ENCODE results near the gene GRIP2.

The GRIP2 gene

DNA sequence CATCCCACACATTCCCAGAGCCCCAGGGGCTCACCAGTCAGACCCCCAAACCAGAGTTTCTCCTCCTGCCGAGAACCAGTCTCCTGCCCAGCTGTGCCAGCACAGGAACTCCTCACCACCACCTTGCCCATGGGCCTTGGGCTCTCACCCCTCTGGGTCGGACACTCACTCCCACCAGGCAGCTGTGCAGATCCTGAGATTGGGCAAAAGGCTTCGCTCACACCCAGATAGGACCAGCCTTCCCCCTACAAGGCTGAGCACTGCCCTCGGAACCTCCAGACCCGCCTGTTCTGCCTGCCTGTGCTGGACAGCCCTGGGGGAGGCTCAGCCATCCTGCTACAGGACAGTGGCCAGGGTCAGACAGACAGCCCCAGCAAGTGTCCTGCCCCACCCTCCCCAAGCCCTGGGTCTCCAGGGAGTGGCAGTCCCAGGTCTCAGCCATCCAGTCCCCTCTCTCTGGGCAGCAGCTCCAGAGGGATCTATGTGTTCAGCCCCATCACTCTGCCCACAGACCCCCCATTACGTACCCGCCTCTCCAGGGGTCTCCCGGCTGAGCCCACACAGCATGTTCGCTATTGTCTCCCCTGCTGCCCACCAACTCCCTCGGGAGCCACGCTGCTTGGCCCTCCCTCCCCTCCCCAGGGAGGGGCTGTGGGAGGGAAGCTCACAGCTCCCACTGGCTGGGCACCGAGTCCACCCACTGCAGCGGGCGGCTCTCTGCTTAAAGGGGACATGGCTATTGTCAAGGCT is at the start of gene GRIP2:
GRIP2 (minus strand) TSS at position 601 of the 750 bp plus-strand sequence; CDS start at position 567, 34 bp downstream.
- TF ChIP-seq, protein P1, sequence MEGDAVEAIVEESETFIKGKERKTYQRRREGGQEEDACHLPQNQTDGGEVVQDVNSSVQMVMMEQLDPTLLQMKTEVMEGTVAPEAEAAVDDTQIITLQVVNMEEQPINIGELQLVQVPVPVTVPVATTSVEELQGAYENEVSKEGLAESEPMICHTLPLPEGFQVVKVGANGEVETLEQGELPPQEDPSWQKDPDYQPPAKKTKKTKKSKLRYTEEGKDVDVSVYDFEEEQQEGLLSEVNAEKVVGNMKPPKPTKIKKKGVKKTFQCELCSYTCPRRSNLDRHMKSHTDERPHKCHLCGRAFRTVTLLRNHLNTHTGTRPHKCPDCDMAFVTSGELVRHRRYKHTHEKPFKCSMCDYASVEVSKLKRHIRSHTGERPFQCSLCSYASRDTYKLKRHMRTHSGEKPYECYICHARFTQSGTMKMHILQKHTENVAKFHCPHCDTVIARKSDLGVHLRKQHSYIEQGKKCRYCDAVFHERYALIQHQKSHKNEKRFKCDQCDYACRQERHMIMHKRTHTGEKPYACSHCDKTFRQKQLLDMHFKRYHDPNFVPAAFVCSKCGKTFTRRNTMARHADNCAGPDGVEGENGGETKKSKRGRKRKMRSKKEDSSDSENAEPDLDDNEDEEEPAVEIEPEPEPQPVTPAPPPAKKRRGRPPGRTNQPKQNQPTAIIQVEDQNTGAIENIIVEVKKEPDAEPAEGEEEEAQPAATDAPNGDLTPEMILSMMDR (conservative IDR thresholded peaks at IDR 0.05; ENCODE audit: low read length), result no peak

DNA sequence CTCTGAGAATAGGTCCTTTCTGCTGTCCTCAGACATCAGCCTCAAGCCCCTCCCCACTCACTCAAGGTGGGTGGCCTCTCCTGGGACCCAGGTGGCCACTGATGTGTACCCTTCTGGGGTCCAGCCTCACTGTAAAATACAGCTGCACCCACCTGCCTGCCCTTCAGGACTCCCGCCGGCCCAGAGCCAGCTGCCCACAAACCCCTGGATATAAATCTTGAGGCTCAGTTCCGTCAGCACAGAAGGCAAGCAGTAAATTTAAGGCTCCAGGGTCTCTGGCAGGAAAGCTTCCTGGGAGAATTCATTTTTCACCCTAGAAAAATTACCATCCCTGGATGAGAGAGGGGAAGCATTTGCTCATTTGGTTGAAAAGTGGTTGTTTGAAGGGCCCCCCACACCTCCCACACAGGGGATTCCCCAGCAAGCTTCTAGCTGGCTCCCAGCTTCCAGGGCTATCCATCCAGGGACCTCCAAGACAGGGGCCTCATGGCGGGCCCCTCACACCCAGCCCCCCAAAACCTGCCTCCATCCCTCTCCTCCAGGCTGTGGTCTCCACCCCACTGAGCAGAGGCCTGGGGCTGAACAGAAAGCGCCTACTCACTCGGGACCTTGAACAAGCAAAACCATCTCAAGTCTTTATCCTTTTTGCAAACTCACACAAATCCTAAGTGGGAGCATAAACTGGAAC is 48.4 kb upstream of the GRIP2 start:
- DNase-seq (ENCODE audit: low read depth), result no peak
- no peak overlapping the region for H3K4me3 ChIP-seq (ENCODE audit: low read length)
- TF ChIP-seq, protein P1 (conservative IDR thresholded peaks at IDR 0.05; ENCODE audit: low read length), result no peak

More for the DNA sequence above, at the start of gene GRIP2:
- no peak for DNase-seq (ENCODE audit: low read depth)
- no peak within 1 kb of the TSS for H3K4me3 ChIP-seq (ENCODE audit: low read length)

DNA sequence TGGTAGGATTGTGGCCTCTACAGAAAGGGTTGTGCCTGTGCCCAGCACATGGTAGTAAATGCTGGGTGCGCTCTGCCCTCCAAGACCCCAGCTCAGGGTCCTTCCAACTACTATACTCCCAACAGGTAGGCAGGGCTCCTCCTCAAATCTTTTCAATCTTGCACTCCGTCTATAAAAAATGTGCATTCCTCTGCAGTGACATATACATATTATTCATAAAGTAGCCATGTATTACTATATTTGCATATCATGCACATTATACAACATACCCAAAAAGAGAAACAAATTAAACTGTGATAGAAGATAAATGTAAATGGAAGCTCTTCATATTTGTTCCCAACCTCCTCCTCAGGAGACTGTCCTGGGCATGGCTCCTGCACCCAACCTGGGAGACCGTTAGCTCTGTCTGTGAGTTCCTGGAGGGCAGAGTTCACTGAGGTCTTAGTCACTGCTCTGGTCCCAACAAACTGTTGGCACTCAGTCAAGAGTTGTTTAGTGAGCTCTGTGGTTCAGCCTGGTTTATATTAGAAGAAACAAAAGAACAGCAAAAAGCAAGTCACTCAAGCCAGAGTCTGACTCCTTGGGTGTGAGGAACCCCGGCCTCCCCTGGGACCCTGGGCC is 47.7 kb upstream of the GRIP2 start:
- peak; percentile 53 for DNase-seq (ENCODE audit: low read depth)
- no peak overlapping the region for H3K4me3 ChIP-seq (ENCODE audit: low read length)
- TF ChIP-seq, protein P1 (conservative IDR thresholded peaks at IDR 0.05; ENCODE audit: low read length), result no peak

DNA sequence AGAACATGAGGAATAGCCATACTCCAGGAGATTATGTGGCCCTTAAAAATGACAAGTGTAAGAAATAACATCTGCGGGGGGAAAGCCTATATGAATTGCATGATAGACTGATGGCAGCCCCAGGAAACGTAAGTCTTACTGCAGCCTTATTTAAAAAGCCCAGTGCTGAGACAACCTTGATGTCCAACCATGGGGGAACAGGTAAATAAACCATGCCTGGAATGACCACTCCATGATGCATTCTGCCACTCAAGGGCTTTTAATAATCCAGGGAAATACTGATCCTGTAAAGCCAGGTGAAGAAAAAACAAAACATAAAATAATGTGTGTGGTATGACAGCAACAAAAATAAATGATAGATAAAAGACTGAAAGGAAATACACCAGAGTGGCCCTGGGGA is 46.5 kb upstream of the GRIP2 start:
- TF ChIP-seq, protein P1 (conservative IDR thresholded peaks at IDR 0.05; ENCODE audit: low read length), result no peak
- no peak for DNase-seq (ENCODE audit: low read depth)
- no peak overlapping the region for H3K4me3 ChIP-seq (ENCODE audit: low read length)

DNA sequence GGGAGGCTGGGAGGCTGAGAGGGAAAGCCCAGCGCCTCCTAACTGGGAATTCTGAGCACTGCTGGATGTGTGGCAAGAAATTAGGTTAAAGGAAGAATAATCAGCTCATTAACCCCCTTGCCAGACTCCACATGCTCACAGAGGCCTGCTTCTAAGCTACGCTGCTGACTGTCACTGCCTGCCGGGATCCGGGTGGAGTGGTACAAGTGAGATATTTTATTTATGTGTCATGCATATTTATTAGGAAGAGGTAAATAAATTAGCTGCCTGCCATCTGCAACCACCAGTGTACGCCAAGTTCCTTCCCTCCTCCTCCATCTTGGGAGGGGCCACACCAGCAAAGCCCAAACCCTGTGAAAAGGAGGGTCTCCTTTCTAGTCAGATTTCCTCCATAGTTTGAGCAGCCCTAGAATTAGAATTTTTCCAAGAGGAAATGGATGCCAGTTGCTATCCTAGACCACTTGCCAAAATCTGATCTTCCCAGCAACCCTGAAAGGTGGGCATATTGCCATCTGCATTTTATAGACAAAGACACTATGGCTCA is 43.5 kb upstream of the GRIP2 start:
- no peak overlapping the region for H3K4me3 ChIP-seq (ENCODE audit: low read length)
- TF ChIP-seq, protein P1 (conservative IDR thresholded peaks at IDR 0.05; ENCODE audit: low read length), result no peak
- DNase-seq (ENCODE audit: low read depth), result peak; percentile 10

DNA sequence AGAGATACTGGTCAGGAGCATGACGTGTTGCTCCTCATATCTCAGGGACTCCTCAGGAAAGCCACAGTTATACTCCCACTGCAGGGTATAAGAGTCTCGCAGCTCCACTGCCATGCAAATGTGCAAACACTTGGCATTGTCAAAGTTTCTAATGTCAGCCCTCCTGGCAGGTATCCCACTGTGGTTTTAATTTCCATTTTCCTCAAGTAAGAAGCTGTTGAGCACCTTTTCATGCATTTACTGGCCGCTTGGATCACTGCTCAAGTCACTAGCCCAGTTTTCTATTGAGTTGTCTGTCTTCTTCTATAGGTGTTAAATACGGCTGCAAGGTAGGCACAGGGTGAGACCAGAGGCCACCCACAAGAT is 41.9 kb upstream of the GRIP2 start:
- no peak for DNase-seq (ENCODE audit: low read depth)
- no peak overlapping the region for H3K4me3 ChIP-seq (ENCODE audit: low read length)
- TF ChIP-seq, protein P1 (conservative IDR thresholded peaks at IDR 0.05; ENCODE audit: low read length), result no peak

All from AG10803 (cell line).